ENCODE results near the gene ADGRG4. TPM values are rescaled to one million over a fixed set of nuclear protein-coding genes. Genes with fewer than 3 reads are reported as not detected.
"Not testable (repeated sequence)": the region's sequence is repeated elsewhere in the genome, so short reads cannot be mapped to it uniquely, and the experiment has no call there.

The ADGRG4 gene
- polyA plus RNA-seq, 4 donors, result 0.43 to 2.7 (median 0.63) TPM

- H3K4me3 ChIP-seq (ENCODE audit: low read depth in 1 of 3, low read length in 3 of 3), result no peak overlapping the region
- H3K36me3 ChIP-seq (ENCODE audit: control insufficient read depth in 3 of 3, insufficient read depth in 2 of 3, low read depth in 1 of 3, low read length in 3 of 3), result no peaks in the 10 kb centered on the region
- H3K9me3 ChIP-seq (ENCODE audit: control insufficient read depth in 2 of 2, insufficient read depth in 1 of 2, low read depth in 1 of 2, low read length in 1 of 2), result no peaks in the 10 kb centered on the region
- H3K4me1 ChIP-seq (ENCODE audit: control insufficient read depth in 3 of 3, insufficient read depth in 2 of 3, low read depth in 1 of 3, low read length in 2 of 3), result no peaks in the 10 kb centered on the region
- no peak for FAIRE-seq
- no peak for DNase-seq
- H3K27me3 ChIP-seq (ENCODE audit: control insufficient read depth in 3 of 3, insufficient read depth in 3 of 3, low read length in 3 of 3), result no peaks in the 10 kb centered on the region
- 42 to 67% (median 45%) methylated on average over 2 of the region's 2 CpGs for WGBS, 3 donors
- no peak overlapping the region for H3K27ac ChIP-seq (ENCODE audit: low read depth in 1 of 3, low read length in 2 of 3)
Observed at GRCh38 chrX:136423724-136424123, 123.0 kb downstream of the ADGRG4 start.

- no peaks in the 10 kb centered on the region for H3K9me3 ChIP-seq (ENCODE audit: control insufficient read depth in 2 of 2, insufficient read depth in 1 of 2, low read depth in 1 of 2, low read length in 1 of 2)
- no peak overlapping the region for H3K27ac ChIP-seq (ENCODE audit: low read depth in 1 of 3, low read length in 2 of 3)
- H3K4me3 ChIP-seq (ENCODE audit: low read depth in 1 of 3, low read length in 3 of 3), result no peak overlapping the region
- H3K27me3 ChIP-seq (ENCODE audit: control insufficient read depth in 3 of 3, insufficient read depth in 3 of 3, low read length in 3 of 3), result no peaks in the 10 kb centered on the region
- H3K4me1 ChIP-seq (ENCODE audit: control insufficient read depth in 3 of 3, insufficient read depth in 2 of 3, low read depth in 1 of 3, low read length in 2 of 3), result no peaks in the 10 kb centered on the region
- DNase-seq, result no peak
- H3K36me3 ChIP-seq (ENCODE audit: control insufficient read depth in 3 of 3, insufficient read depth in 2 of 3, low read depth in 1 of 3, low read length in 3 of 3), result no peaks in the 10 kb centered on the region
- 38 to 57% (median 43%) methylated on average over 2 of the region's 2 CpGs for WGBS, 3 donors
- no peak for FAIRE-seq
Observed at GRCh38 chrX:136425996-136426395, 125.2 kb downstream of the ADGRG4 start.

GRCh38 chrX:136431625-136432024 lies 130.9 kb downstream of the ADGRG4 start:
- no peaks in the 10 kb centered on the region for H3K9me3 ChIP-seq (ENCODE audit: control insufficient read depth in 2 of 2, insufficient read depth in 1 of 2, low read depth in 1 of 2, low read length in 1 of 2)
- WGBS, 3 donors, result 42 to 65% (median 61%) methylated on average over 1 of the region's 1 CpG
- H3K4me1 ChIP-seq (ENCODE audit: control insufficient read depth in 3 of 3, insufficient read depth in 2 of 3, low read depth in 1 of 3, low read length in 2 of 3), result no peaks in the 10 kb centered on the region
- H3K4me3 ChIP-seq (ENCODE audit: low read depth in 1 of 3, low read length in 3 of 3), result no peak overlapping the region
- H3K27ac ChIP-seq (ENCODE audit: low read depth in 1 of 3, low read length in 2 of 3), result no peak overlapping the region
- DNase-seq, result no peak
- no peaks in the 10 kb centered on the region for H3K27me3 ChIP-seq (ENCODE audit: control insufficient read depth in 3 of 3, insufficient read depth in 3 of 3, low read length in 3 of 3)
- H3K36me3 ChIP-seq (ENCODE audit: control insufficient read depth in 3 of 3, insufficient read depth in 2 of 3, low read depth in 1 of 3, low read length in 3 of 3), result no peaks in the 10 kb centered on the region
- no peak for FAIRE-seq

- FAIRE-seq (no peak), DNase-seq (no peak)
- Histone ChIP-seq H3K9me3 (ENCODE audit: control insufficient read depth in 2 of 2, insufficient read depth in 1 of 2, low read depth in 1 of 2, low read length in 1 of 2) (no peaks in the 10 kb centered on the region), H3K4me3 (ENCODE audit: low read depth in 1 of 3, low read length in 3 of 3) (no peak overlapping the region), H3K27me3 (ENCODE audit: control insufficient read depth in 3 of 3, insufficient read depth in 3 of 3, low read length in 3 of 3) (no peaks in the 10 kb centered on the region), H3K4me1 (ENCODE audit: control insufficient read depth in 3 of 3, insufficient read depth in 2 of 3, low read depth in 1 of 3, low read length in 2 of 3) (no peaks in the 10 kb centered on the region), H3K27ac (ENCODE audit: low read depth in 1 of 3, low read length in 2 of 3) (no peak overlapping the region), H3K36me3 (ENCODE audit: control insufficient read depth in 3 of 3, insufficient read depth in 2 of 3, low read depth in 1 of 3, low read length in 3 of 3) (no peaks in the 10 kb centered on the region)
- WGBS, 3 donors, result 46 to 71% (median 50%) methylated on average over 2 of the region's 2 CpGs
Observed at GRCh38 chrX:136437774-136438173, 137.0 kb downstream of the ADGRG4 start.

GRCh38 chrX:136438192-136438591 lies 137.4 kb downstream of the ADGRG4 start:
- Histone ChIP-seq H3K9me3 (ENCODE audit: control insufficient read depth in 2 of 2, insufficient read depth in 1 of 2, low read depth in 1 of 2, low read length in 1 of 2) (no peaks in the 10 kb centered on the region), H3K36me3 (ENCODE audit: control insufficient read depth in 3 of 3, insufficient read depth in 2 of 3, low read depth in 1 of 3, low read length in 3 of 3) (no peaks in the 10 kb centered on the region), H3K4me3 (ENCODE audit: low read depth in 1 of 3, low read length in 3 of 3) (no peak overlapping the region), H3K27me3 (ENCODE audit: control insufficient read depth in 3 of 3, insufficient read depth in 3 of 3, low read length in 3 of 3) (no peaks in the 10 kb centered on the region), H3K4me1 (ENCODE audit: control insufficient read depth in 3 of 3, insufficient read depth in 2 of 3, low read depth in 1 of 3, low read length in 2 of 3) (no peaks in the 10 kb centered on the region), H3K27ac (ENCODE audit: low read depth in 1 of 3, low read length in 2 of 3) (no peak overlapping the region)
- 10 to 61% (median 58%) methylated on average over 3 of the region's 3 CpGs for WGBS, 3 donors
- FAIRE-seq (no peak), DNase-seq (no peak)

- DNase-seq; H3K36me3 ChIP-seq (ENCODE audit: control insufficient read depth in 3 of 3, insufficient read depth in 2 of 3, low read depth in 1 of 3, low read length in 3 of 3); H3K9me3 ChIP-seq (ENCODE audit: control insufficient read depth in 2 of 2, insufficient read depth in 1 of 2, low read depth in 1 of 2, low read length in 1 of 2); H3K27ac ChIP-seq (ENCODE audit: low read depth in 1 of 3, low read length in 2 of 3); FAIRE-seq; H3K27me3 ChIP-seq (ENCODE audit: control insufficient read depth in 3 of 3, insufficient read depth in 3 of 3, low read length in 3 of 3); H3K4me3 ChIP-seq (ENCODE audit: low read depth in 1 of 3, low read length in 3 of 3); H3K4me1 ChIP-seq (ENCODE audit: control insufficient read depth in 3 of 3, insufficient read depth in 2 of 3, low read depth in 1 of 3, low read length in 2 of 3): not testable (repeated sequence)
- 82 to 90% (median 85%) methylated on average over 7 to 16 of the region's 18 CpGs for WGBS, 3 donors
Observed at GRCh38 chrX:136445674-136446073, 144.9 kb downstream of the ADGRG4 start.

GRCh38 chrX:136446208-136446607 lies 145.4 kb downstream of the ADGRG4 start:
- Histone ChIP-seq H3K27ac (ENCODE audit: low read depth in 1 of 3, low read length in 2 of 3) (no peak overlapping the region), H3K36me3 (ENCODE audit: control insufficient read depth in 3 of 3, insufficient read depth in 2 of 3, low read depth in 1 of 3, low read length in 3 of 3) (no peaks in the 10 kb centered on the region), H3K4me1 (ENCODE audit: control insufficient read depth in 3 of 3, insufficient read depth in 2 of 3, low read depth in 1 of 3, low read length in 2 of 3) (no peaks in the 10 kb centered on the region), H3K9me3 (ENCODE audit: control insufficient read depth in 2 of 2, insufficient read depth in 1 of 2, low read depth in 1 of 2, low read length in 1 of 2) (no peaks in the 10 kb centered on the region), H3K27me3 (ENCODE audit: control insufficient read depth in 3 of 3, insufficient read depth in 3 of 3, low read length in 3 of 3) (no peaks in the 10 kb centered on the region), H3K4me3 (ENCODE audit: low read depth in 1 of 3, low read length in 3 of 3) (no peak overlapping the region)
- FAIRE-seq (no peak), DNase-seq (no peak)
- 92 to 96% (median 95%) methylated on average over 6 of the region's 6 CpGs for WGBS, 3 donors

GRCh38 chrX:136447308-136447707 lies 146.5 kb downstream of the ADGRG4 start:
- H3K27ac ChIP-seq (ENCODE audit: low read depth in 1 of 3, low read length in 2 of 3), result no peak overlapping the region
- FAIRE-seq, result no peak
- no peaks in the 10 kb centered on the region for H3K36me3 ChIP-seq (ENCODE audit: control insufficient read depth in 3 of 3, insufficient read depth in 2 of 3, low read depth in 1 of 3, low read length in 3 of 3)
- H3K27me3 ChIP-seq (ENCODE audit: control insufficient read depth in 3 of 3, insufficient read depth in 3 of 3, low read length in 3 of 3), result no peaks in the 10 kb centered on the region
- H3K4me3 ChIP-seq (ENCODE audit: low read depth in 1 of 3, low read length in 3 of 3), result no peak overlapping the region
- H3K9me3 ChIP-seq (ENCODE audit: control insufficient read depth in 2 of 2, insufficient read depth in 1 of 2, low read depth in 1 of 2, low read length in 1 of 2), result no peaks in the 10 kb centered on the region
- H3K4me1 ChIP-seq (ENCODE audit: control insufficient read depth in 3 of 3, insufficient read depth in 2 of 3, low read depth in 1 of 3, low read length in 2 of 3), result no peaks in the 10 kb centered on the region
- WGBS, 3 donors, result 71 to 88% (median 86%) methylated on average over 2 of the region's 2 CpGs
- no peak for DNase-seq

GRCh38 chrX:136447968-136448367 lies 147.2 kb downstream of the ADGRG4 start:
- FAIRE-seq (no peak), DNase-seq (no peak)
- no peaks in the 10 kb centered on the region for H3K4me1 ChIP-seq (ENCODE audit: control insufficient read depth in 3 of 3, insufficient read depth in 2 of 3, low read depth in 1 of 3, low read length in 2 of 3)
- no peak overlapping the region for H3K4me3 ChIP-seq (ENCODE audit: low read depth in 1 of 3, low read length in 3 of 3)
- H3K9me3 ChIP-seq (ENCODE audit: control insufficient read depth in 2 of 2, insufficient read depth in 1 of 2, low read depth in 1 of 2, low read length in 1 of 2), result no peaks in the 10 kb centered on the region
- no peak overlapping the region for H3K27ac ChIP-seq (ENCODE audit: low read depth in 1 of 3, low read length in 2 of 3)
- H3K27me3 ChIP-seq (ENCODE audit: control insufficient read depth in 3 of 3, insufficient read depth in 3 of 3, low read length in 3 of 3), result no peaks in the 10 kb centered on the region
- no peaks in the 10 kb centered on the region for H3K36me3 ChIP-seq (ENCODE audit: control insufficient read depth in 3 of 3, insufficient read depth in 2 of 3, low read depth in 1 of 3, low read length in 3 of 3)

All from small intestine (tissue), 7 donors.